Measurements from ENCODE around the gene CARD8. TPM values are rescaled to one million over a fixed set of nuclear protein-coding genes. Genes with fewer than 3 reads are reported as not detected.

Gene CARD8
- total RNA-seq, 4 donors from 2014 or later = 33.7 to 54.0 (median 38.8) TPM

DNA sequence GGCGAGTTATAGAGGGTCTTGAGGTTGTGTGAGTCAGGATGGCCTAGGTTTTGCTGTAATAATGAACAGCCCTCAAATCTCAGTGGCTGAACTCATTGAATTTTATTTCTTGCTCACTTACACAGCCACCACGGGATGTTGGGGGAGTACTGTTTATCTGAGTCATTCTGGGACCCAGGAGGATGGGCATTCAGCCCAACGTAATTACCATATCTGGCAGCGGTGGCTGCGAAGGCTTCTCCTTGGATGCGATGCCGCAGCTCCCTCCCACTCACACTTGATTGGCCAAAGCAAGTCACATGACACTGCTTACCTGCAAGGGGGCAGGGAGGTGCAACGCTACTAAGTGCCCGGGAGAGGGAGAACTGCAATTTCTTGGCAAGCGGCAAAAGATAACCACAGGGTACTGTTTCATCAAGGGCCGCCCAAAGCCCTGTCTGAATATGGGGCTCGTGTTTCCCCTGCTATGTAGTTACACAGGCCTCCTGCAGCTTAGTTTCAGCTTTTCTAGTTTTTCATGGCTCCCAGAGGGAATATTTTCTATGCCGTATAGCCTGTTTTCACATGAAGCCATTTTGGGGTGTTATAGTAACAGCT lies 65.3 kb downstream of the CARD8 start:
- TF ChIP-seq, protein P1, sequence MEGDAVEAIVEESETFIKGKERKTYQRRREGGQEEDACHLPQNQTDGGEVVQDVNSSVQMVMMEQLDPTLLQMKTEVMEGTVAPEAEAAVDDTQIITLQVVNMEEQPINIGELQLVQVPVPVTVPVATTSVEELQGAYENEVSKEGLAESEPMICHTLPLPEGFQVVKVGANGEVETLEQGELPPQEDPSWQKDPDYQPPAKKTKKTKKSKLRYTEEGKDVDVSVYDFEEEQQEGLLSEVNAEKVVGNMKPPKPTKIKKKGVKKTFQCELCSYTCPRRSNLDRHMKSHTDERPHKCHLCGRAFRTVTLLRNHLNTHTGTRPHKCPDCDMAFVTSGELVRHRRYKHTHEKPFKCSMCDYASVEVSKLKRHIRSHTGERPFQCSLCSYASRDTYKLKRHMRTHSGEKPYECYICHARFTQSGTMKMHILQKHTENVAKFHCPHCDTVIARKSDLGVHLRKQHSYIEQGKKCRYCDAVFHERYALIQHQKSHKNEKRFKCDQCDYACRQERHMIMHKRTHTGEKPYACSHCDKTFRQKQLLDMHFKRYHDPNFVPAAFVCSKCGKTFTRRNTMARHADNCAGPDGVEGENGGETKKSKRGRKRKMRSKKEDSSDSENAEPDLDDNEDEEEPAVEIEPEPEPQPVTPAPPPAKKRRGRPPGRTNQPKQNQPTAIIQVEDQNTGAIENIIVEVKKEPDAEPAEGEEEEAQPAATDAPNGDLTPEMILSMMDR (IDR thresholded peaks at IDR 0.05) = no peak
- no peak for TF ChIP-seq POLR2A (IDR thresholded peaks at IDR 0.05)
- TF ChIP-seq EP300 (IDR thresholded peaks at IDR 0.05) = no peak

GRCh38 chr19:48186541-48186991 lies 69.1 kb downstream of the CARD8 start:
- peaks cover 0 to 76% (median 3%) of the 10 kb centered on the region in 3 donors for H3K36me3 ChIP-seq
- no peaks in the 10 kb centered on the region for H3K27me3 ChIP-seq
- 86 to 91% methylated on average over 7 to 8 of the region's 8 CpGs for WGBS, 2 donors
- DNase-seq (ENCODE audit: low spot score in 2 of 2) = no peak
- no peak overlapping the region for H3K27ac ChIP-seq
- TF ChIP-seq, protein P1 (IDR thresholded peaks at IDR 0.05) = no peak
- no peak for TF ChIP-seq EP300 (IDR thresholded peaks at IDR 0.05)
- no peak for TF ChIP-seq POLR2A (IDR thresholded peaks at IDR 0.05)
- H3K4me3 ChIP-seq = no peak overlapping the region
- H3K4me1 ChIP-seq = no peaks in the 10 kb centered on the region
- peaks cover 0 to 11% (median under 1%) of the 10 kb centered on the region in 4 donors for H3K9me3 ChIP-seq

More for the DNA sequence above, 65.3 kb downstream of the CARD8 start:
- H3K36me3 ChIP-seq = peaks cover 0 to 69% (median 3%) of the 10 kb centered on the region in 3 donors
- H3K27ac ChIP-seq = no peak overlapping the region
- H3K4me3 ChIP-seq = no peak overlapping the region
- no peak for DNase-seq (ENCODE audit: low spot score in 2 of 2)
- H3K27me3 ChIP-seq = no peaks in the 10 kb centered on the region
- H3K4me1 ChIP-seq = no peaks in the 10 kb centered on the region
- WGBS, 2 donors = 60 to 74% methylated on average over 13 of the region's 13 CpGs
- H3K9me3 ChIP-seq = no peaks in the 10 kb centered on the region

DNA sequence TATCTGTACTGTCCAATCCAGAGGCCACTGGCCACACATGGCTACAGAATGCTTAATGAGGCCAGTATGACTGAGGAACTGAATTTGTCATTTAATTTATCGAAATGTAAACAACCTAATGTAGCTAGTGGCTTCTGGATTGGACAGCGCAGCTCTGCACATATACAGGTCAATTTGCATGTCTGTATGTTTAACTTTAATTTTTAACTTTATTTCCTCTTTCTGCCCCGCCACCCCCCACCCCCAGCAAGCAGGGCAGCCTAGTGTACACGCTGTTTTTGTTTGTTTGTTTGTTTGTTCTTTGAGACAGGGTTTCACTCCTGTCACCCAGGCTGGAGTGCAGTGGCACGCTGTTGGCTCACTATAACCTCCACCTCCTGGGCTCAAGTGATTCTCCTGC lies 69.7 kb downstream of the CARD8 start:
- no peaks in the 10 kb centered on the region for H3K4me1 ChIP-seq
- no peaks in the 10 kb centered on the region for H3K27me3 ChIP-seq
- H3K36me3 ChIP-seq = peaks cover 0 to 76% (median 3%) of the 10 kb centered on the region in 3 donors
- H3K4me3 ChIP-seq = no peak overlapping the region
- no peak overlapping the region for H3K27ac ChIP-seq
- 92 to 93% methylated on average over 5 of the region's 5 CpGs for WGBS, 2 donors
- H3K9me3 ChIP-seq = peaks cover 0 to 16% (median 2%) of the 10 kb centered on the region in 4 donors
- TF ChIP-seq EP300 (IDR thresholded peaks at IDR 0.05) (no peak), POLR2A (IDR thresholded peaks at IDR 0.05) (no peak)
- TF ChIP-seq, protein P1 (IDR thresholded peaks at IDR 0.05) = no peak
- DNase-seq (ENCODE audit: low spot score in 2 of 2) = no peak

DNA sequence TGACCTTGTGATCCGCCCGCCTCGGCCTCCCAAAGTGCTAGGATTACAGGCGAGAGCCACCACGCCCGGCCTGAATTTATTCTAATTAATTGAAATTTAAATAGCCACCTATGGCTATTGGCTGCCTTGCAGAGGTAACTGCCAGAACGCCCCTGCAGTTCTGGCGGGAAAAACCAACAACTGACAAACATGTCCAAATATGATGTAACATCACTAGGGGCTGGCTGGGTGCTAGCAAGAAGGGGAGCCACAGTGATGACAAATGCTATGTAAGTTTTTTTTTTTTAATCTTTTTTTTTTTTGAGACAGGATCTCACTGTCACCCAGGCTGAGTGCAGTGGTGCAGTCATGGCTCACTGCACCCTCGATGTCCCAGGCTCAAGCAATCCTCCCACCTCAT lies 72.4 kb downstream of the CARD8 start:
- TF ChIP-seq POLR2A (IDR thresholded peaks at IDR 0.05) = no peak
- TF ChIP-seq EP300 (IDR thresholded peaks at IDR 0.05) = no peak
- TF ChIP-seq, protein P1 (IDR thresholded peaks at IDR 0.05) = no peak
- DNase-seq (ENCODE audit: low spot score in 2 of 2) = no peak
- Histone ChIP-seq H3K4me1 (no peaks in the 10 kb centered on the region), H3K4me3 (no peak overlapping the region), H3K9me3 (peaks cover 0 to 22% (median 2%) of the 10 kb centered on the region in 4 donors), H3K27me3 (no peaks in the 10 kb centered on the region), H3K36me3 (peaks cover 0 to 76% (median 0%) of the 10 kb centered on the region in 3 donors), H3K27ac (no peak overlapping the region)
- 95 to 97% methylated on average over 9 of the region's 9 CpGs for WGBS, 2 donors

DNA sequence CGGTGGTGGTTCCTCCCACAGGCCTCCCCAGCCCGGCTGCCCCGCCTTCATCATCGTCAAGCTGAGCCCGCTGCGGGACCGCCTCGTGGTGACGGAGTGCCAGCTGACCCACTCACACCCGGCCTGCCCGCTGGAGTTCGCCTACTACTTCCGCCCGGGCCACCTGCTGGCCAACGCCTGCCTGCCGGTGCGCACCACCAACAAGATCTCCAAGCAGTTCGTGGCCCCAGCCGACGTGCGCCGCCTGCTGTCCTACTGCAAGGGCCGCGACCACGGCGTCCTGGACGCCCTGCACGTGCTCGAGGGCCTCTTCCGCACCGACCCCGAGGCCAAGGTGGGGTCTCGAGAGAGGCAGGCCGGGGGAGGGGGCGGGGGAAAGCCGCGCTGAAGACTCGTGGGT lies 73.3 kb downstream of the CARD8 start:
- TF ChIP-seq, protein P1 (IDR thresholded peaks at IDR 0.05) = no peak
- TF ChIP-seq EP300 (IDR thresholded peaks at IDR 0.05) (no peak), POLR2A (IDR thresholded peaks at IDR 0.05) (no peak)

More for the DNA sequence above, 73.3 kb downstream of the CARD8 start:
- Histone ChIP-seq H3K36me3 (peaks cover 0 to 82% (median 0%) of the 10 kb centered on the region in 3 donors), H3K27me3 (no peaks in the 10 kb centered on the region), H3K4me3 (no peak overlapping the region), H3K9me3 (peaks cover 0 to 22% (median 2%) of the 10 kb centered on the region in 4 donors), H3K27ac (no peak overlapping the region), H3K4me1 (no peaks in the 10 kb centered on the region)
- WGBS, 2 donors = 95% methylated on average over 30 to 38 of the region's 38 CpGs
- DNase-seq (ENCODE audit: low spot score in 2 of 2) = no peak

All from tibial nerve (tissue), 4 donors.